K562 (cell line): ENCODE data around the gene PCBD2. TPM values are rescaled to one million over a fixed set of nuclear protein-coding genes. Genes with fewer than 3 reads are reported as not detected.
A peak's percentile ranks its signal among the peaks of the same experiment; 100 is the strongest.

Source experiments
- ATAC-seq: fragments of 200-7000 bp; cut with Tn5 transposase; 3 replicates; pipeline ENCODE4 v1.9.1; 2020; ENCODE audit warnings: moderate library complexity
- BruUV-seq: library from RNA; stranded (reverse); fragments of 400-500 nt; replicated peaks from 2 replicates; lab custom pipeline; 2021; lab: Mats Ljungman, UMichigan
- CTCF ChIA-PET: fragments of 300-600 bp; formaldehyde crosslinking; extraction: SDS; loops from one replicate; lab custom pipeline; 2021; ENCODE audit warnings: low intra/inter-chr PET ratio; lab: Yijun Ruan, JAX
- POLR2A ChIA-PET: fragments of 300-600, 350-650 bp; sonication (Branson Sonifier 250); formaldehyde crosslinking; extraction: SDS; loops from one replicate; lab custom pipeline; 2021; ENCODE audit warnings: antibody characterized with exemption, inconsistent platforms; lab: Yijun Ruan, JAX
- DNase-seq, 4 experiments: peaks; one replicate each; pipeline versions ENCODE4 v3.0.0 to v3.0.0-alpha.2; 2011 to 2018; ENCODE audit warnings: low spot score in 3 of 4, mixed read lengths in 3 of 4; ENCODE audit errors: extremely low read depth in 1 of 4
- FAIRE-seq: peaks from 2 replicates; lab custom pipeline; 2011; peaks lifted over from hg19 to GRCh38; lab: Jason Lieb, UNC
- H2AFZ ChIP-seq: 2 replicates; pipeline ENCODE4 v1.6.0; 2011; ENCODE audit warnings: low read depth, low read length, control low read depth, inconsistent platforms
- H3K27ac ChIP-seq: fragments of 200-600 bp; 3 replicates; pipeline ENCODE4 v1.8.0; 2011; ENCODE audit warnings: low read depth, mild to moderate bottlenecking, control low read depth, inconsistent platforms, low read length, moderate library complexity, mixed read lengths; ENCODE audit errors: extremely low read depth
- H3K27me3 ChIP-seq, 2 experiments: fragments of 300-600 bp in 1 of 2; 2 replicates in 1 of 2; 3 replicates in 1 of 2; pipeline versions ENCODE4 v1.6.0 to v1.8.0; 2011; ENCODE audit warnings: inconsistent platforms in 2 of 2, low read length in 2 of 2, mild to moderate bottlenecking in 1 of 2, mixed read lengths in 1 of 2, moderate library complexity in 1 of 2; ENCODE audit not compliant: control insufficient read depth in 2 of 2, insufficient read depth in 2 of 2
- H3K36me3 ChIP-seq: fragments of 300-600 bp; 3 replicates; pipeline ENCODE4 v1.8.0; 2011; ENCODE audit warnings: mild to moderate bottlenecking, low read length, inconsistent platforms; ENCODE audit not compliant: control insufficient read depth, insufficient read depth
- H3K4me1 ChIP-seq, 2 experiments: fragments of 200-600 bp in 1 of 2; replicated peaks in 1 of 2; 2 replicates in 1 of 2; 3 replicates in 1 of 2; pipeline versions ENCODE4 v1.5.1 to v1.8.0; 2011; ENCODE audit warnings: inconsistent platforms in 2 of 2, low read length in 2 of 2, mild to moderate bottlenecking in 1 of 2, mixed read lengths in 1 of 2, moderate library complexity in 1 of 2; ENCODE audit not compliant: control insufficient read depth in 2 of 2, insufficient read depth in 2 of 2
- H3K4me2 ChIP-seq: 2 replicates; pipeline ENCODE4 v1.6.1; 2011; ENCODE audit warnings: low read length, control low read depth, inconsistent platforms, mixed read lengths; ENCODE audit not compliant: insufficient read depth
- H3K4me3 ChIP-seq: fragments of 200-600 bp; sonication (generic), shearing (Covaris generic); 2 replicates; pipeline ENCODE4 v1.5.1; 2016; ENCODE audit warnings: control low read depth, inconsistent platforms
- H3K79me2 ChIP-seq: fragments of 200-600 bp; 3 replicates; pipeline ENCODE4 v1.8.0; 2011; ENCODE audit warnings: low read length, inconsistent platforms; ENCODE audit not compliant: control insufficient read depth, insufficient read depth
- H3K9ac ChIP-seq, 2 experiments: 2 replicates each; pipeline versions ENCODE4 v1.6.0 to v1.6.1; 2011; ENCODE audit warnings: low read depth in 2 of 2, low read length in 2 of 2, control low read depth in 1 of 2, inconsistent platforms in 1 of 2, mild to moderate bottlenecking in 1 of 2, mixed read lengths in 1 of 2; ENCODE audit not compliant: insufficient read depth in 1 of 2
- H3K9me1 ChIP-seq: one replicate; pipeline ENCODE4 v1.6.0; 2011; ENCODE audit warnings: inconsistent platforms, mild to moderate bottlenecking, low read length, moderate library complexity; ENCODE audit not compliant: control insufficient read depth, insufficient read depth
- H3K9me3 ChIP-seq: replicated peaks from 2 replicates; pipeline ENCODE4 v1.5.1; 2011; ENCODE audit warnings: low read depth, low read length, inconsistent platforms; ENCODE audit not compliant: control insufficient read depth, insufficient read depth
- H4K20me1 ChIP-seq: replicated peaks from 2 replicates; pipeline ENCODE4 v1.6.1; 2011; ENCODE audit warnings: low read length, inconsistent platforms, mixed read lengths; ENCODE audit not compliant: control insufficient read depth, insufficient read depth
- ADNP ChIP-seq: fragments of 200-800 bp; sonication (Bioruptor generic); IDR thresholded peaks from 2 replicates; pipeline ENCODE4 v1.6.1; 2016; ENCODE audit warnings: missing genetic modification characterization, missing compliant biosample characterization
- FOXJ3 ChIP-seq: sonication (generic); formaldehyde crosslinking; IDR thresholded peaks from 2 replicates; pipeline ENCODE4 v1.4.0; 2020; ENCODE audit warnings: mild to moderate bottlenecking, missing genetic modification reagents
- SMARCC2 ChIP-seq: fragments of 450-650 bp; IDR thresholded peaks from 2 replicates; pipeline ENCODE4 v1.6.1; 2017; ENCODE audit warnings: antibody characterized with exemption, moderate library complexity, mild to moderate bottlenecking, low read depth
- TCF7 ChIP-seq: sonication (generic); IDR thresholded peaks from 2 replicates; pipeline ENCODE4 v1.6.1; 2016; ENCODE audit warnings: antibody characterized with exemption, borderline replicate concordance
- USF2 ChIP-seq: sonication (generic); formaldehyde crosslinking; IDR thresholded peaks from 2 replicates; pipeline ENCODE4 v1.5.0; 2020; ENCODE audit warnings: missing genetic modification reagents
- ZNF507 ChIP-seq: conservative IDR thresholded peaks from 2 replicates; pipeline ENCODE4 v1.6.1; 2017; ENCODE audit warnings: missing genetic modification characterization, missing compliant biosample characterization
- ZNF780A ChIP-seq: fragments of 250-450 bp; sonication (Bioruptor Pico); IDR thresholded peaks from 2 replicates; pipeline ENCODE4 v1.5.0; 2021; ENCODE audit warnings: mild to moderate bottlenecking
- WGBS: fragments of 100-300 bp; shearing (Covaris generic); methylation state at CpG from one replicate; pipeline ENCODE4 v1.1.6; 2016; ENCODE audit warnings: low coverage, mixed read lengths; ENCODE audit not compliant: insufficient coverage; ENCODE audit errors: missing lambda C conversion rate; 5-methylcytosine and 5-hydroxymethylcytosine counted together
- in situ Hi-C: fragments of 300-500 bp; cut with MboI; formaldehyde crosslinking; loops from 4 replicates; pipeline ENCODE4 v1.15.0; 2018; ENCODE audit warnings: inconsistent platforms, mixed read lengths
- intact Hi-C: fragments of 100-400 bp; cut with micrococcal nuclease; formaldehyde crosslinking; loops from 2 replicates; pipeline ENCODE4 v1.14.2; 2022
- polyA plus RNA-seq, 8 experiments: library from polyadenylated mRNA; depleted of rRNA in 4 of 8; stranded (reverse) in 5 of 8; unstranded in 3 of 8; fragments of >200 nt; fragmentation: Nextera tagmentation in 2 of 8; fragmentation: Illumina TruSeq in 1 of 8; extraction: Ambion mirVana in 2 of 8; extraction: Trizol in 1 of 8; gene quantifications; 2 replicates each; pipeline versions ENCODE4 v1.2.1 to v1.2.3, GENCODE V29; 2011 to 2014; ENCODE audit warnings: inconsistent platforms in 1 of 8, missing spikeins in 1 of 8
- total RNA-seq, 7 experiments: library from RNA; depleted of rRNA in 6 of 7; stranded (reverse); fragments of >200 nt in 6 of 7; fragmentation: Illumina TruSeq in 2 of 7; extraction: Trizol in 2 of 7; gene quantifications; 2 replicates each; pipeline versions ENCODE4 v1.2.1 to v1.2.3, GENCODE V29; 2011 to 2021; ENCODE audit warnings: low replicate concordance in 1 of 7

PCBD2 gene
- total and polyA plus RNA-seq, 9 of the 15 experiments (the other 6 are each of a cell fraction or from before 2014, with no cell fraction given) = 5.2 to 13.8 (median 7.8) TPM

DNA sequence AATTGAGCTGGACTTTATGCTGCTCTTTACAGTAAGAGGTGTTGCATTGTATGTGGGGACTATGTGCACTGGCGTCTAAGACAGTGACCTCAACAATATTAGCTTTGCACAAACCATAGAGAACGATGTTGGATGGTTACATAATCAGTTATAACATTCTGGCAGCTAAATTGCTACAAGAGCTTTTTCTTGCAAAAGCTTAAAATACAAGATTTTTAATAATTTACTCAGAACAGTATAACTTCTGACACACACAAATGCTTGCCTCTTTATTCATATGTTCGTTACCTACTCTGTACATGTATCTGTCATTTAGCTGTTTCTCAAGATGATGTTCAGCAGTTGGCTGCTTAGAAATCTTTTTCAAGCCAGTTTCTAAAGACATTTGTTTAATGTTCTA is 47.5 kb upstream of the PCBD2 start:
- no peak overlapping the region for H2AFZ ChIP-seq
- BruUV-seq = no TSS peak
- ChIA-PET POLR2A (interaction anchor here (0.7 to 0.8 kb wide), 3 partner anchors 12 to 47 kb away, joined by 3 read pairs; partner anchors contain the start of gene C5orf24), CTCF (no interaction called here)
- H3K9me1 ChIP-seq = no peaks in the 10 kb centered on the region
- peak; percentile 35 for FAIRE-seq
- H3K36me3 ChIP-seq = peaks cover 72% of the 10 kb centered on the region
- H3K79me2 ChIP-seq = peaks cover 14% of the 10 kb centered on the region
- intact Hi-C loops (no loop called here), in situ Hi-C loops (no loop called here)
- no peak for ATAC-seq
- H3K4me3 ChIP-seq = no peak overlapping the region
- no peak overlapping the region for H3K4me2 ChIP-seq
- H3K9ac ChIP-seq = no peak overlapping the region
- H4K20me1 ChIP-seq = 0 out of 2 replicates have a peak, but pooled peaks cover 2% of the 10 kb centered on the region
- 88% methylated on average over 3 of the region's 3 CpGs for WGBS
- DNase-seq = no peak
- TF ChIP-seq SMARCC2 = no peak
- TF ChIP-seq TCF7 = no peak
- TF ChIP-seq ADNP (tag) = no peak
- no peak for TF ChIP-seq ZNF780A
- TF ChIP-seq ZNF507 (tag) = no peak
- TF ChIP-seq FOXJ3 (CRISPR knock-in tag) = no peak
- no peak for TF ChIP-seq USF2 (CRISPR knock-in tag)
- H3K4me1 ChIP-seq = no peaks in the 10 kb centered on the region; a peak in 1 of 5 replicates
- H3K9me3 ChIP-seq = no peaks in the 10 kb centered on the region; the same call in 1 of the 2 replicates
- H3K27me3 ChIP-seq = no peaks in the 10 kb centered on the region
- H3K27ac ChIP-seq = no peak overlapping the region
